OCI-LY7 (cell line): ENCODE measurements around the gene PGPEP1. TPM values are rescaled to one million over a fixed set of nuclear protein-coding genes. Genes with fewer than 3 reads are reported as not detected.
"Not testable (repeated sequence)": the region's sequence is repeated elsewhere in the genome, so short reads cannot be mapped to it uniquely, and the experiment has no call there.

Experiments
- BruUV-seq: library from RNA; stranded (reverse); fragments of 400-500 nt; replicated peaks from 2 replicates; lab custom pipeline; 2021; lab: Mats Ljungman, UMichigan
- CTCF ChIA-PET: fragments of 300-600 bp; sonication (Branson Sonifier 250); formaldehyde crosslinking; loops from one replicate; lab custom pipeline; 2022; ENCODE audit warnings: antibody characterized with exemption; ENCODE audit not compliant: unreplicated experiment; lab: Charles Lee
- POLR2A ChIA-PET: fragments of 300-600 bp; sonication (Branson Sonifier 250); formaldehyde crosslinking; loops from one replicate; lab custom pipeline; 2022; ENCODE audit warnings: antibody characterized with exemption; lab: Charles Lee
- DNase-seq: peaks from one replicate; pipeline ENCODE4 v3.0.0-alpha.2; 2015; ENCODE audit warnings: low spot score
- H2AFZ ChIP-seq: fragments of 200-600 bp; sonication (generic), shearing (Covaris generic); 2 replicates; pipeline ENCODE4 v1.6.1; 2014; ENCODE audit warnings: mild to moderate bottlenecking, antibody characterized with exemption, low read length, moderate library complexity
- H3K27ac ChIP-seq: fragments of 200-600 bp; sonication (generic); 2 replicates; pipeline ENCODE4 v1.5.1; 2014; ENCODE audit warnings: mixed run types, low read depth, mild to moderate bottlenecking, moderate library complexity, low read length, inconsistent platforms; ENCODE audit not compliant: poor library complexity, severe bottlenecking
- H3K36me3 ChIP-seq: fragments of 200-600 bp; sonication (generic); 2 replicates; pipeline ENCODE4 v1.6.1; 2014; ENCODE audit warnings: mild to moderate bottlenecking, antibody characterized with exemption, low read length, moderate library complexity, mixed read lengths; ENCODE audit not compliant: insufficient read depth
- H3K4me1 ChIP-seq: fragments of 200-600 bp; sonication (generic); 2 replicates; pipeline ENCODE4 v1.5.1; 2014; ENCODE audit warnings: mild to moderate bottlenecking, low read length; ENCODE audit not compliant: insufficient read depth, poor library complexity, severe bottlenecking
- H3K4me2 ChIP-seq: fragments of 200-600 bp; sonication (generic); 2 replicates; pipeline ENCODE4 v1.6.1; 2014; ENCODE audit warnings: mild to moderate bottlenecking, low read length
- H3K4me3 ChIP-seq: fragments of 200-600 bp; sonication (generic); 2 replicates; pipeline ENCODE4 v1.5.1; 2014; ENCODE audit warnings: mild to moderate bottlenecking, low read depth, low read length; ENCODE audit not compliant: poor library complexity, severe bottlenecking
- H3K79me2 ChIP-seq: fragments of 200-600 bp; sonication (generic); 2 replicates; pipeline ENCODE4 v1.6.1; 2016; ENCODE audit warnings: low read depth, mild to moderate bottlenecking, low read length, moderate library complexity, mixed read lengths; ENCODE audit not compliant: insufficient read depth
- H3K9me2 ChIP-seq: fragments of 200-600 bp; sonication (generic); 2 replicates; pipeline ENCODE4 v1.6.1; 2016; ENCODE audit warnings: mild to moderate bottlenecking, low read length, mixed read lengths; ENCODE audit not compliant: insufficient read depth
- H3K9me3 ChIP-seq: fragments of 200-600 bp; sonication (generic); 2 replicates; pipeline ENCODE4 v1.6.1; 2014; ENCODE audit warnings: mild to moderate bottlenecking, mixed run types, low read length, mixed read lengths
- H4K20me1 ChIP-seq: fragments of 200-600 bp; sonication (generic); 2 replicates; pipeline ENCODE4 v1.6.1; 2014; ENCODE audit warnings: mild to moderate bottlenecking, antibody characterized with exemption, low read length, moderate library complexity, mixed read lengths; ENCODE audit not compliant: insufficient read depth
- CTCF ChIP-seq: fragments of 200-600 bp; sonication (generic); conservative IDR thresholded peaks from 2 replicates; pipeline ENCODE4 v1.5.1; 2014; ENCODE audit warnings: mild to moderate bottlenecking, antibody characterized with exemption, low read length, moderate library complexity, mixed read lengths
- EZH2phosphoT487 ChIP-seq: fragments of 200-600 bp; sonication (generic); IDR thresholded peaks from 2 replicates; pipeline ENCODE4 v1.6.1; 2018; ENCODE audit warnings: low read depth, borderline replicate concordance, mild to moderate bottlenecking, mixed run types, antibody characterized with exemption, low read length, moderate library complexity, mixed read lengths
- intact Hi-C: fragments of 100-400 bp; cut with micrococcal nuclease; formaldehyde crosslinking; loops from one replicate; pipeline ENCODE4 v1.10.0; 2022; ENCODE audit not compliant: unreplicated experiment
- total RNA-seq, 2 experiments: library from RNA; depleted of rRNA in 1 of 2; stranded (reverse); fragments of >200 nt in 1 of 2; shearing (Covaris generic) in 1 of 2; gene quantifications; 2 replicates each; pipeline ENCODE4 v1.2.3, GENCODE V29; 2014 to 2022

Gene PGPEP1
- total RNA-seq, 2 experiments from 2014 or later: 15.2 to 44.1 TPM

DNA sequence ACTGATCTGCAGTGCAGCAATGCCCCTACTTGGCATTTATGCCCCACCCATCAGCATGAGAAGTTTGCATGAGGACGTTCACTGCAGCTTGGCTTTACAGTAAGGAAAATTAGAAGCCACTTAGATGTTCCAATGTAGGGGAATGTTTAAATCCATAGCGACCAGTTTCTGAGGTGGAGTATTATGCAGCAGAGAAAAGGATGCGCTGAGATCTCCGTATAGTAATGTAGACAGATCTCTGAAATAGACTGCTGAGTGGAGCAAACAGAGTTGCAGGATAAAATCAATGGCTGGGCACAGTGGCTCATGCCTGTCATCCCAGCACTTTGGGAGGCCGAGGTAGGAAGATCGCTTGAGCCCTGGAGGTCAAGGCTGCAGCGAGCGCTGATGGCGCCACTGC, 10.1 kb downstream of the PGPEP1 start:
- BruUV-seq: TSS peak; percentile 62
- POLR2A ChIA-PET: no interaction called here

GRCh38 chr19:18351544-18351943, 11.1 kb downstream of the PGPEP1 start:
- Histone ChIP-seq H3K9me3 (no peaks in the 10 kb centered on the region), H3K4me1 (no peaks in the 10 kb centered on the region), H3K27ac (no peak overlapping the region), H3K79me2 (no peaks in the 10 kb centered on the region), H3K9me2 (no peaks in the 10 kb centered on the region), H4K20me1 (no peaks in the 10 kb centered on the region), H3K36me3 (peaks cover 15% of the 10 kb centered on the region), H2AFZ (no peak overlapping the region), H3K4me2 (no peak overlapping the region), H3K4me3 (no peak overlapping the region)
- no peak for DNase-seq
- CTCF ChIA-PET: no interaction called here
- BruUV-seq: no TSS peak
- TF ChIP-seq CTCF (no peak), EZH2phosphoT487 (no peak)
- intact Hi-C loops: no loop called here
- POLR2A ChIA-PET: interaction anchor here (0.7 kb wide), 1 partner anchor 131 kb away, joined by 3 read pairs; no protein-coding TSS in a partner anchor

More for the DNA sequence above, 10.1 kb downstream of the PGPEP1 start:
- no peaks in the 10 kb centered on the region for H3K4me1 ChIP-seq
- no peak overlapping the region for H3K4me3 ChIP-seq
- no peak overlapping the region for H2AFZ ChIP-seq
- no peak overlapping the region for H3K27ac ChIP-seq
- DNase-seq: no peak
- CTCF ChIA-PET: no interaction called here
- H3K36me3 ChIP-seq: 0 out of 2 replicates have a peak, but pooled peaks cover 7% of the 10 kb centered on the region
- H3K9me3 ChIP-seq: no peaks in the 10 kb centered on the region
- no peaks in the 10 kb centered on the region for H3K9me2 ChIP-seq
- no peak overlapping the region for H3K4me2 ChIP-seq
- H4K20me1 ChIP-seq: no peaks in the 10 kb centered on the region
- intact Hi-C loops: no loop called here
- no peaks in the 10 kb centered on the region for H3K79me2 ChIP-seq
- TF ChIP-seq EZH2phosphoT487: no peak
- no peak for TF ChIP-seq CTCF

DNA sequence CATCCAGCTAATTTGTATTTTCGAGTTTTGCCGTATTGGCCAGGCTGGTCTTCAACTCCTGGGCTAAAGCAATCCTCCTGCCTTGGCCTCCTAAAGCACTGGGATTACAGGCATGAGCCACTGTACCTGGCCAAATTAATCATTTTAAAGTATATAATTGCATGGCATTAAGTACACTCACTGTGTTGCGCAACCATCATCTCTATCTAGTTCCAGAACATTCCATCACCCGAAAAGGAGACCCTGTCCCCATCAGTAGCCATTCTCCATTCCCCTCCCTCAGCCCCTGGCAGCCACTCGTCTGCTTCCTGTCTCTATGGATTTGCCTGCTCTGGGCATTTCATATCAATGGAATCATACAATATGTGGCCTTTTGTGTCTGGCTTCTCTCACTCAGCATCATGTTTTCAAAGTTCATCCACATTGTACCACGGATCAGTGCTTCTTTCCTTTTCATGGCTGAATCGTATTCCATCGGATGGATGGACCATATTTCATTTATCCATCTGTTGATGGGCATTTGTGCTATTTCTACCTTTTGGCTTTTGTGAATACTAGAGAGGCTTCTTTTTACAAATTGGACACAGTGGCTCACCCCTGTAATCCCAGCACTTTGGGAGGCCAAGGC, 13.1 kb downstream of the PGPEP1 start:
- Histone ChIP-seq H3K79me2 (no peaks in the 10 kb centered on the region), H3K9me3 (no peaks in the 10 kb centered on the region), H3K27ac (no peak overlapping the region), H3K9me2 (no peaks in the 10 kb centered on the region), H3K4me2 (no peak overlapping the region), H3K36me3 (peaks cover 32% of the 10 kb centered on the region), H3K4me1 (no peaks in the 10 kb centered on the region), H2AFZ (no peak overlapping the region), H3K4me3 (no peak overlapping the region), H4K20me1 (no peaks in the 10 kb centered on the region)
- intact Hi-C loops: no loop called here
- POLR2A ChIA-PET: no interaction called here
- no peak for DNase-seq
- BruUV-seq: no TSS peak
- no peak for TF ChIP-seq CTCF
- CTCF ChIA-PET: no interaction called here

- DNase-seq, H2AFZ ChIP-seq, H3K4me2 ChIP-seq, H3K4me1 ChIP-seq, H3K27ac ChIP-seq, POLR2A ChIA-PET, BruUV-seq, intact Hi-C loops, CTCF ChIA-PET, H3K79me2 ChIP-seq, H3K9me3 ChIP-seq, H3K4me3 ChIP-seq, H3K9me2 ChIP-seq, H4K20me1 ChIP-seq: not testable (repeated sequence)
- H3K36me3 ChIP-seq: peaks cover 33% of the 10 kb centered on the region
Observed at GRCh38 chr19:18354743-18355142, 14.3 kb downstream of the PGPEP1 start.
